IPS-NIHi11 (cell line): ENCODE measurements around the gene DRD1.

Experiments used
- DNase-seq: peaks from one replicate; pipeline ENCODE4 v3.0.0; 2012; ENCODE audit warnings: mixed read lengths, low spot score

Gene DRD1

DNA sequence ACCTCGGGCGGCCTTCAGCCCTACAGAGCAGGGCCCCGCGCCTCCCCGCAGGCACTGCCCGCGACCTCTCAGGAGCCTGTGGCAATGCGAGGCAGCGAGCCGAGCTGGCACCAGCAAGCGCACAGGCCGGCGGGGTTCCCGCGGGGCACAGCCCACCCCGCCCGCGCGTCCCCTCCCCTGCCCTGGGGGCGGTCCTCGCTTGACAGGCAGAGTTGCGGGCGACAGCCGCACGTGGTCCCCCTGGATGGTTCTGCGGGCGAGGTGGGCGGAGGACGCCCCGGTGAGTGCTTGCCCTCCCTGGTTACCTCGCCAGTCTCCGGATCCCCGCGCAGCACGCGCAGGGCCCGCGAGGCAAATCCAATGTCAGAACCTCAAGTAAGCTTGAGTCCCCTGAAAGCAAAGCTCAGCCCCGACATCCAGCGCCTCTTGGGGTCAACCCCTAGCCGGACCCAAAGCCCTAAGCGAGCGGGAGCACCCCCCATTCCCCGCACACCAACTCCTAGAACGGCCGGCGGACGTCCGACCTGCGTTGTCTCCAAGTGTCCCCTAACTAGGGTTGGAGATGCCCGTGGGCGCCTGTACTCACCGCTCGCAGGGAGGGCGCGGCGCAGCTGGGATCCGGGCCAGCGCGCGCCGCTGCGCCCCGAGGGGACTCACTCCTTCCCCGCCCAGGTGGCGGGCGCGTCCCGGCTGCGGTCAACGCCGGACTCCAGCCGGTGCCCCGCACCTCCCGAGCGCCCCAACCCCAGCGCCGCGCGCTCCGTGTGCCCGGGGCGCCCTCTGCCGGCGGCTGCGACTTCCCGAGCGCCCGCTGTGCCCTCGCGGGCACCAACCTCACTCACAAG is at the start of gene DRD1:
TSS of gene DRD1 (minus strand) at position 123 of the 845 bp plus-strand sequence. CDS start 1,083 bp downstream, outside the sequence.
- peak; percentile 92 for DNase-seq

DNA sequence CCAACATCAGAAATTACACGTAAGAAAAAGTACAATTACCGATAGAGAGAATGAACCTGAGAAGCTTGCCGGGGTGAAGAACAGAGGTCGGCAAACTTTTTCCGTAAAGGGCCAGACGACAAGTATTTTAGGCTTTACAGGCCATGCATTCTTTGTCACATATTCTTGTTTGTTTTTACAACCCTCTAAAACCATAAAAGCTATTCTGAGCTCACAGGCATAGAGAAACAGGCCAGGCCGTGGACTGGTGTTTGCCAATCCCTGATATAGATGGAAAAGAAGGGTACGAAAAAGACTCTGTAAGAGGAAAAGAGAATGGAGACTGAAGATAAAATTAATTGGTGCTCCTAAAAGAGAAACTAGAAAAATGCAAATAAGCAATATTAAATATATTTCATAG is 49.7 kb upstream of the DRD1 start:
- DNase-seq = no peak

DNA sequence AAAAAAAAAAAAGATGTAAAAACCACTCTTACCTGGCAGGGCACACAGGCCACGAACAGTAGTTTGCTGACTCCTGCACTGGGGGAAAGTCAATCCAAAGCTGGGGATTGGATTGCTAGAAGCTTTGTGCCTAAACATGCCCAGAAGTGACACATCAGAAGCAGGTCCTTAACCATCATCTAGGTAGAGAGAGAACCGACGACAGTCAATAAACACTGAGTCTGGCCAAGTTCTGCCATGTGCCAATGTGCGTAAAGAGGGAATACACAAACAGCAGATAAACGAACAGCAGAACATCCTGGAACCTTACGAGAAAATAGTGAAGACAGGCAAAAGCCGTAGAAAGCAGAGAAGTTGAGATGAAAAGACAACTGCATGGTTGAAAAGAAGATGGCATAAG is 49.3 kb upstream of the DRD1 start:
- no peak for DNase-seq

DNA sequence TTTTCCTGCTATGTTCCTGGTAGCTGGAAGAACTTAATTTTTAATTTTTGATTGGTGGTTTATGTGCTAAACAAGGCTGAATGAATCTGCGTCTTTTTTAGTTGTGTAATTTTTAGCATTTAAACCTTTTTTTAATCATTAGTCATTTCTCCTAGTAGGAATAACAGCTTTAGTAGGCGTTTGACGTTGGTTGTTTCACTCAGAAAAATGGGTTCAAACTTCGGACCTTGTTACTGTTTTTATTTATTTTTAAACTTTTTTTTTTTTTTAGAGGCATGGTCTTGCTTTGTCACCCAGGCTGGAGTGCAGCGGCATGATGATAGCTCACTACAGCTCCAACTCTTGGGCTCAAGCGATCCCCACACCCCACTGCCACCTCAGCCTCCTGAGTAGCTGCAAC is 47.2 kb upstream of the DRD1 start:
- DNase-seq = no peak

DNA sequence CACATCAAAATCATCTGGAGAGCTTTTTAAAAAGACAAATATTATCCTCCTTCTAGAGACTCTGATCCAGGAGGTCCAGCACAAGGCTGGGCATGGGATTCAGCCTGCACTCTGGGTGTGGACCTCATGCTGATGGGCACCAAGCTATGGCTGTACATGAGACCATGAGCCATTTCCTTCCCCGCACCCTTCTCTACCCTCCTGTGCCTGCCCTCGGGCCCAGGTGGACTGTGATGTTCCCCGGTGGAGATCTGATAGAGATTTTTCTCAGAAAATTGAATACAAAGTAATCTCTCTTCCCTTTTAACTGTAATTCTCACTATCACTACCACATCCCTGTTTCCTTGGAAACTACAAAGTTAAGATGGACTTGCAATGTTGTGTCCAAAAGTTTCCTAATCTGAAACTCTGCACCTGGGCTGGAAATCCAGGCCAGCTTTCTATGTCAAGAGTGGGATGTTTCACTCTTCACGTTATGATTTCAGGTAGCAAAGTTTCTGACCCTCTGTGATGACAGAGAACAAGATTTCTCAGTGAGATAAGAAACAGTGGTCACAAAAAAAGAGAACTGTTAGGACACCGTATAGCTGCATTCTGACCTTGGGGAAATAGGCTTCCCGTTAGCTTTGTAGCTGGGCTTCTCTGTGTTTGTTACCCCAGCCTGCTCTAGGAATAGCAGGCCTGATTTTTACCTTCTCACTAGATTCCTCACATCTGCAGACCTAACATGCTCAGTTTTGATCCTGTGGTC is 45.9 kb upstream of the DRD1 start:
- no peak for DNase-seq

DNA sequence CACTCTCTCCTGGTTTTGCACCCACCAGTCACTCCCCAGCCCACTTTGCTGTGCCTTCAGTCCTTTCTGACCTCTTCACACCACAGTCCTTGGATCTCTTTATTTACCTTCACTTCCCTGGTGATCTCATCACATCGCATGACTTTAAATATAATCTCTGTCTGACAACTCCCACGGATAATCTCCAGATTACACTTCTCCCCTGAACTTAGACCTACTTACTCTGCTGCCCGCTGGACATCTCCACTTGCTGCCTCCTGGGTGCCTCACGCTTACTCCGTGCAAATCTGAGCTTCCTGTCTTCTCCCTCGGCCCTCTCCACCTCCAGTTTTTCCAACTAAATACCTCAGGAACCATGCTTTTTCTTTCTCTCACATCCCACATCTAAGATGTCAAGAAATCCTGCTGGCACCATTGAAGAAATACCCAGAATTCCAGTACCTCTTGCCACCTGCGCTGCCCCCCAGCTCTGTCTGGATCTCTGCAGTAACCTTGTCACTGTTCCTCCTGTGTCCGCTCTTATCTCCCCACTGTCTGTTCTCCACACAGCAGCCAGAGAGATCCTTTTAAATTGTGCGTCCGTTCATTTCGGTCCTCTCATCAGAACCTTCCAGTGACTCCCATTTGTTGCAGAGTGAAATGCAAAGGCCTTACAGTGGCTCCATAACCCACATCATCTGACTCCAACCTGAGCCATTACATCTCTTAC is 43.7 kb upstream of the DRD1 start:
- no peak for DNase-seq

DNA sequence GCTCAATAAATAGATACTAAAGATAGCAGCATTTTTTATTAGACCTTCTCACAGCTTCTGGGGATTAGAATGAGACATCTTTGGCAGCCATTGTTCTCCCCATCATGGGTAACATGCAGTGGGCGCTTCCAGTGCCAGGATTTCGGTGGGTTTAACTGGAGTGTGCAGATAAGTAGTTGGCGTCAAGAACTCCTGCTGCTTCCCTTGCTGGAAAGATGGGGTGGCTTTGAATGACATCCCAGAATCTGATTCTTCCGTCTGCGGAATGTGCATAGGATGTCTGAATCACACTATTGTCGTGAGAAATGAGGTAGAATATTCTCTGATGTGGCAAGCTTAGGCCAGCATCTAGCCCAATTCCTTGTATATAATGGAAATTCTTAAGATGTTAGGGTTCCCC is 41.6 kb upstream of the DRD1 start:
- DNase-seq = no peak

DNA sequence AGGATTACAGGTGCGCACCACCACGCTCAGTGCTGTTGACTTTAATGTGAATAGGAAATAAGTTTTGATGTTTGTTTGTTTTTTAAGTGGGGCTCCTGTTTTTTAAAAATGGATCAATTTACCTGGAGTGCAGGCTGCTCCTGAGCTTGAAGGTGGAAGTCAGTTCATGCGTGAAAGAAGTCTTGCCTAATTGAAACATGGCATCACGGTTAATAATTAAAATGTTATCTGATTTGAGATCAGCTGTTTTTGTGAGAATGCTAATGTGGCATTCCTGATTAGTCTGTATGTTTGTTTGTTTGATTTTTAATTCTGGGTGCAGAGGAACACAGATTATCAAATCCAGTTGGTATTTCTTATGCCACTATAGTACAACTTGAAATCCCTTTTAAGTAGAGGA is 40.8 kb upstream of the DRD1 start:
- no peak for DNase-seq

DNA sequence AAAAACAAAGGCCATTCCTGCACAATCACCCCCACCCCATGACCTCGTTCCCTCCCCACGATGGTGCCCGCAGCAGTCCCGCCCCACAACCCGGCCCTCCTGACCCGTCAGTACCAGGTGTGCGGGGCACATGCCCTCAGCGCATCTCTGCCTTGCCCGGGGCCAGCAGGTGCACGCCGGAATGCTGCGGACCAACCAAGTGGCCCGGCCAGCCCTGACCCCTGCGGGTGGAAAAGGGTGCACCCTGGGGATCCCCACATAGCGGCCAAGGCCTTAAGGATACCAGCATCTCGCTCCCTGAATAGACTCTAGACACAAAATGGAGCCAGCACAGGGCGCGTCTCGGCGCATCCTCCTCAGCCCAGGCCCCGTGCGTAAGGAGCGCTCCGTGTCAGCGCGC is 40.3 kb upstream of the DRD1 start:
- no peak for DNase-seq

DNA sequence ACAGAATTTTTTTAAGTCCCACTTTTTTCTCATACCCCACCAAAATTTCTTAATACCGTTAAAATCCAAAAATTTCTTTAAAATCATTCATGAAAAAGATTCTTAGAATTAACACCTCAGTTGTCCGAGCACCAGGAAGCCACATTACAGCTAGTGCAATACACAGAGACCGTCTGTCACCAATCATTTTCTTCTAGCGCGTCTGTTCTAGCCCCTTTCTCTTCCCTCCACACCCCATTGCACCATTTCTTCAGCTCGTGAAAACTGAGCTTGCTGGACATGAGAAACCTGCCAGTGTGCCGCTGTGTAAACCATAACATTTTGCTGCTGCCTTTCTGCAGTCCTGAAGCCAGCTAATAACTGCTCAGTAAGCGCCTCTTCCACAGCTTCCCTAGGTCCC is 39.4 kb upstream of the DRD1 start:
- no peak for DNase-seq

DNA sequence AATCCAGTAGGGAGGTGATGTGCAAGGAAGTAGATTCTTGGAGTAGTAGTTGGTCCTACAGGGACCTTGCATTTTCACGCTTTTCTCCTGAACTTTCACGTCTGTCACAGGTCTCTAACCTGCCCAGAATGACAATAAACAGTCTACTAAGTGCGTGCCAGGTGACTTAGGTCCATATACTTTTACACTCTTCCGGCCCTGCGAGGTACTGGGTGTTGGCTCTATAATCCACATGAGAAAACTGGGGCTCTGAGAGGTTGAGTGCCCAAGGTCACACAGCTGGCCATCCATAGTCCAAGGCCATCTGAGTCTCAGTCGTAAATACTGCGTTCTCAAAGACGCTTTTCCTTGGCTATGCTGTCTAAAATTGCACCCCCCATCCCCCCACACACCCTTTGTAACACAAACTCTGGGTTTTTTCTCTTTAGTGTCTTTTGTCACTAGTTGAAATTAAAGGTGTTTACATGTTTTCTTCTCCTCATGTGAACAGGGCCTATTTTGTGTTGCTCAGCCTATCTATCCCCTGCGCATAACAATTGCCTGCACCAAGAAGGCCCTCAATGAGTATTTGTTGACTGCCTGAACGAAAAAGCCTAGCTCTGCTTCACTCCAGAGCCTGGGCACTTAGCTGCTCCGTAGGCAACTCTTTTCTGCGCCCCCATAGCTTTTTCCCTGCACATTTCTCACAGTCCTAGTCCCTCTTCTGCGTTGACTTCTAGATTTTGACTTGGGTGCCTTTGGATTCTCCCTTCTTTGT is 35.3 kb upstream of the DRD1 start:
- no peak for DNase-seq

DNA sequence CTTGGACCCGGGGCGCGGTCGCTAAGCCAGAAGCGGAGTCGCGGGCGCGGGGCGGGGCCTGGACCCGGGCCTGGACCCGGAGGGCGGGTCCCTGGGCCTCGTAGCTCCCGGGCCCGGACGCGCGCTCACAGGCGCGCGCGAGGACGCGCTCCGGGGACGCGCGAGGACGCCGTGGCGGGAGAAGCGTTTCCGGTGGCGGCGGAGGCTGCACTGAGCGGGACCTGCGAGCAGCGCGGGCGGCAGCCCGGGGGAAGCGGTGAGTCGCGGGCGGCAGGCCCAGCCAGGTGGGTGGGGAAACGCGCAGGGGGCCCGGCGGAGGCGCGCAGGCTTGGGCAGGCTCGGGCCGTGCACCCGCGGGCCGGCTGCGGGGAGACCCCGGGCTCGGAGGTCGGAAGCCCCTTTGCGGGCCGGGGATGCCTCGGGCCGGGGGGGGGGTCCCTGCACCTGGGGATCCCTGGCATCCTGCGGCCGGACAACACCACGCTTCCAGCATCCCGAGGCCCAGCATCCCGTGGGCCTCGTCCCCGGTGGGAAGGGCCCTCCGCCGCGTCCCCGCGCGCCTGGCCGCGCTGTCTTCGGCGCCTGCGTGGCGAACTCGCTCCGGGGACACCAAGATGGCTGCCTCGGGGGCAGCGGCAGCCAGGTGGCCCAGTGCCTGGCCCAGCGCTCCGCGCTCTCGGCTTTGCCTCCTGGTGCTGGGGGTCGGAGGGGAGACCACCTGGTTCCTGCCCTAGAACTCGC is 34.6 kb upstream of the DRD1 start, which contains the start of gene SFXN1:
TSS of gene SFXN1 (plus strand) at position 177 of the 741 bp plus-strand sequence. CDS start 13,544 bp downstream, outside the sequence.
- DNase-seq = peak; percentile 99

DNA sequence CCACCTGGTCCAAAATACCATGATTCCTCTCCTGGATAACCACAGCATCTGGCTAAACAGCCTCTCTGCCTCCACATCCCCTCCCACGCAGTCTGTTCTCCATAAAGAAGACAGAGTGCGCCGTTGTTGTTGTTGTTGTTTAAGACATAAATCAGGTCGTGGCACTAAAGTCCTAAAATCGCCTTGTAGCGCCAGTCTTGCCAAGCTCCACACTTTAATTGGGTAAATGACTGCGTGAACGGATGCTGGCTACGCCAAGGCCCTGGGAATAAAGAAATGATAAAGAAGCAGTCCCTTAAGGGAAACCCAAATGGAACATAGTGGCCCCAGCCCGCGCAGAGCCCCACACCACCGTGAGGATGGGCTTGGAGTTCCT is 34.0 kb upstream of the DRD1 start:
- DNase-seq = no peak

DNA sequence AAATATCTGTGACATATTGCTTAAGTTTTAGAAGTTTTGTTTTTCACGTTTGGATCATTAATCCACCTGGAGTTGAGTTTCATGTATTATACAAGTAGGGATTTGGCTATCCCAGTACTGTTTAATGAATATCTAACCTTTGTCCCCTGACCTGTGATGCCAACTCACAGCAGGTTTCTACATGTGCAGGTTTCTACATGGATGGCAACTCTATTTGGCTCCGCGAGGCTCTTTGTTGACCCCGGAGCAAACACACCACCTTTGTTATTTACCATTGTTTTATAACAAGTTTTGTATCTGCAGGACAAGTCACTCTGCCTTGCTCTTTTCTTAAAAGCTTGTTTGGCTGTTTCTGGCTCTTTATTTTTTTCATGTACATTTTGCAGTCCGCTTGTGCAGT is 33.5 kb upstream of the DRD1 start:
- no peak for DNase-seq

DNA sequence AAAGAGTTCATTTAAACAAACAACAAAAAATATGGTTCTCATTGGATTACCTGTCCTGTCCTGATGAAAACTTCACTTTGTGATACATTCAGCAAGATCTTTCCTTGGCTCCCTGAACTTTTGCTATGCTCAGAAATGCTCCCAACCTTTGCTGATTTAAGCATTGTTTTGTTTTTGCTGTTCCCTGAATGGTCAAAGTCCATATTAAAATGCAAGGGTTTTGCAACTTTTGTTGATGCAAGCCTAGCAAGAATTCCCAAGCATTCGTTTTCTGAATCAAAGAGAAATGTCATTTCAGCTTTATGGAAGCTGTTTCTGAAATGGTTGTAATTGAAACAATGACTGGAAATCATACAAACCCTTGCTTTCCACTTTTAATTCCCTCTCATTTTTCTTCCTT is 31.3 kb upstream of the DRD1 start:
- no peak for DNase-seq

DNA sequence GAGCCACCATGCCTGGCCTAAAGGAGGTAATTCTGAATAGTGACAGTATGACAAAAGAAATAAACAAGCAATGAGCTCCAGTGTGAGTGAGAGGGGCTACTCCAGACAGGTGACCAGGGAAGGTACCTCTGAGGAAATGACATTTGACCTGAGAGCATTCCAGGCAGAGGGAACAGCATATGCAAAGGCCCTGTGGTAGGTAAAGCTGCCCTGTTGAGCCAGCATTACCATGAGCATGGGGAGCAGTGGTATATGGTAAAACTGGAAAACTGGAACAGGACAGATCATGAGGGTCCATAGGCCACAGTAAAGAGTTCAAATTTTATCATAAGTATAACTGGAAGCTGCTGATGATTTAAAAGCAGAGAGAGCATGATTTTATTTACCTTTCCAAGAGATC is 28.4 kb upstream of the DRD1 start:
- no peak for DNase-seq

DNA sequence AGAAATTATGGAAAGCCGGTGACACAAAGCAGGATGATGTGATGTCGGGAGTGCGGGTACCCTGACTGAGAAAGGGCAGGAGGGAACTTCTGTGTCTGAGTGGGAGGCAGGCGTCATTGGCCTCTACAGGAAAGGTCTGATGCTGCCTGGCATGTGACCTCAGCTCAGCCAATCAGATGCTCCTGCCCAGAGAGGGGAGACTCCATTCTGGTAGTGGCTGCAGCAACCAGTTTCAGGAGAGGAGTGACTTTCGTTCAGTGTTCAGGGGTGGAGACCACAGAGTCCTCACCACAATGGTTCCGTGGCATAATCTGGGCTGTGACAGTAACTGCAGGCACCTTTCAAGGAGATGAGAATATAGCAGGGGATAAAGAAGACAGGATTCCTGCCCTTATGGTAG is 27.6 kb upstream of the DRD1 start:
- DNase-seq = peak; percentile 65

DNA sequence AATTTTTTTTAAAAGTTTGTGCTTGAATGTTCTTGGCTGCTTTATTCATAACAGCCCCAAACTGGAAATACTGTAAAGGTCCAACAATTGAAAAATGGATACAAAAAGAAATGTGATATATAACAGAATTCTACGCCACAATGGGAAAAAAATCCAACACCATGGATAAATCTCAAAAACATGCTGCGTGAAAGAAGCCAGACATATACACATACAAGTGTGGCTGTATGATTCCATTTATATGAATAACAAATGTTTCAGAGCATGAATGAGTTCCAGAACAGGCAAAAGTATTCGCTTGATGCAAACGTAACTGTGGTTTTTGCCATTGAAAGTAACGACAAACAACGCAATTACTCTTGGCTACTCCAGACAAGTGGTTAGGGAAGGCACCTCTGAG is 27.2 kb upstream of the DRD1 start:
- DNase-seq = no peak

DNA sequence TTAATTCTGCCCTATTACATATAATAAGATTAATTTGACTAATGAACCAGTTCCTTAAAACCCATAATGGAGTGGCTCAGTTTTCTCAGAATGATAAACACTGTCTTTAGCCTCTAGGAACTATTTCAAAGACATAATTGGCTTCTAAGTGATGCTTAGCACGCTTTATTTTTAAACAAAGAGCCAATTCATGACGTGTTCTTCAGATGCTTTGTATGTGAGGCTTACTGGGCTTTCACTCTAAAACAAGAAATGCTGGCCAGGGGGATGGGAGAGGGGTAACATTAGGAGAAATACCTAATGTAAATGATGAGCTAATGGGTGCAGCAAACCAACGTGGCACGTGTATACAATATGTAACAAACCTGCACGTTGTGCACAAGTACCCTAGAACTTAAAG is 26.8 kb upstream of the DRD1 start:
- DNase-seq = no peak

DNA sequence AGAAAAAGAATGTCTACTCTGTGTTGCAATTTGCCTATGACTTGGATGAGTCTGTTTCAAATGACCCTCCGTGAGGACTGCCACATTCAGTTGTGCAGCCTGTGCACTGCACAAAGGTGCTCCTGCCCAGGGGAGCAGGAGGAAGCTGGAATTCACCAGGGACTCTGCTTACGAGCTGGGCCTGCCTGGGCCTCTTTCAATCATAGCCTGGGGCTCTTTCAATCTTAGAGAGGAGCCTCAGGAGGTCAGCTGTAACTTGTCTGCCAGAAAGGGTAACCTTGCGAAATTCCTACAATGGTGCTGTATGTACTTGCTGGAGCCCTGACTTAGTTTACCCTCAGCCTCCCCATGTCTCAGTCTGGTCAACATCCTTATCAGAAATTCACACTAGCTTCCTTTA is 25.9 kb upstream of the DRD1 start:
- DNase-seq = no peak

DNA sequence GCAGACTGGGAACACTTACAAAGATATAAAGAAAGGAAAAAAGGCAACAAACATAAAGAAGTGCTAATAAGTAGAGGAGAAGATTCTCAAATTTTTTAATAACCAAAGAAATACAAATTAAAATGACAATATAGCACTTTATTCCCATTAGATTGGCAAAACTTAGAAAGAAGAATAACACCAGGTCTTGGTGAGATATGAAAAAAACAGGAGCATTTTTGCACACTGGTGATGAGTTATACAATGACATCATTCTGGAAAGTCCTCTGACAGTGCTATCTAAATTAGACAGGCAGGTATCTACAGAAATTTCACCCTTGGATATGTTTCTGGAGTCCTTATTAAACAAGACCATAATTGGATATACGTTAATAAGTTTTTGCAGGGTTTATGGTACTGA is 24.9 kb upstream of the DRD1 start:
- no peak for DNase-seq
